Endothelial cell of umbilical vein (primary cell): ENCODE data around the gene CUX1. TPM values are rescaled to one million over a fixed set of nuclear protein-coding genes. Genes with fewer than 3 reads are reported as not detected.

Experiments
- BruUV-seq: library from RNA; stranded (reverse); fragments of 400-500 nt; replicated peaks from 2 replicates; lab custom pipeline; 2021; lab: Mats Ljungman, UMichigan
- CTCF ChIA-PET: fragments of 300-600, 350-600 bp; sonication (Branson Sonifier 250); formaldehyde crosslinking; loops from one replicate; lab custom pipeline; 2021; ENCODE audit warnings: antibody characterized with exemption, inconsistent platforms; lab: Charles Lee
- POLR2A ChIA-PET: fragments of 300-600, 350-600 bp; sonication (Branson Sonifier 250); formaldehyde crosslinking; loops from one replicate; lab custom pipeline; 2021; ENCODE audit warnings: antibody characterized with exemption, inconsistent platforms; lab: Charles Lee
- DNase-seq: peaks from one replicate; pipeline ENCODE4 v3.0.0-alpha.2; 2011; ENCODE audit warnings: low read depth, low spot score
- FAIRE-seq: peaks from 2 replicates; lab custom pipeline; 2011; peaks lifted over from hg19 to GRCh38; lab: Jason Lieb, UNC
- H2AFZ ChIP-seq: 2 replicates; pipeline ENCODE4 v1.6.0; 2012; ENCODE audit warnings: low read depth, low read length, control low read depth, inconsistent platforms
- H3K27ac ChIP-seq: 2 replicates; pipeline ENCODE4 v1.5.1; 2011; ENCODE audit warnings: low read depth, mild to moderate bottlenecking, control low read depth, low read length, moderate library complexity; ENCODE audit not compliant: insufficient read depth
- H3K27me3 ChIP-seq, 2 experiments: 2 replicates each; pipeline versions ENCODE4 v1.6.0 to v1.6.1; 2011; ENCODE audit warnings: low read length in 2 of 2, mixed read lengths in 1 of 2; ENCODE audit not compliant: control insufficient read depth in 2 of 2, insufficient read depth in 2 of 2
- H3K36me3 ChIP-seq, 2 experiments: 2 replicates in 1 of 2; 3 replicates in 1 of 2; pipeline ENCODE4 v1.5.1; 2011; ENCODE audit warnings: low read length in 2 of 2, mild to moderate bottlenecking in 1 of 2, moderate library complexity in 1 of 2; ENCODE audit not compliant: control insufficient read depth in 2 of 2, insufficient read depth in 2 of 2; ENCODE audit errors: extremely low read depth in 1 of 2
- H3K4me1 ChIP-seq: 3 replicates; pipeline ENCODE4 v1.5.1; 2011; ENCODE audit warnings: mild to moderate bottlenecking, low read length; ENCODE audit not compliant: control insufficient read depth, insufficient read depth; ENCODE audit errors: extremely low read depth
- H3K4me2 ChIP-seq: 2 replicates; pipeline ENCODE4 v1.6.1; 2011; ENCODE audit warnings: low read length, control low read depth, mixed read lengths; ENCODE audit not compliant: insufficient read depth
- H3K4me3 ChIP-seq, 3 experiments: fragments of 200-600 bp in 1 of 3; sonication (generic), shearing (Covaris generic) in 1 of 3; replicated peaks in 1 of 3; 2 replicates each; pipeline ENCODE4 v1.5.1; 2011 to 2016; ENCODE audit warnings: control low read depth in 3 of 3, low read length in 3 of 3, mild to moderate bottlenecking in 2 of 3, inconsistent platforms in 1 of 3, low read depth in 1 of 3, moderate library complexity in 1 of 3; ENCODE audit not compliant: insufficient read depth in 1 of 3
- H3K79me2 ChIP-seq: 2 replicates; pipeline ENCODE4 v1.6.0; 2012; ENCODE audit warnings: low read length, inconsistent platforms; ENCODE audit not compliant: control insufficient read depth, insufficient read depth
- H3K9ac ChIP-seq: replicated peaks from 2 replicates; pipeline ENCODE3; 2011; ENCODE audit warnings: low read length, control low read depth; ENCODE audit not compliant: insufficient read depth; ENCODE audit errors: extremely low read depth
- H3K9me1 ChIP-seq: replicated peaks from 3 replicates; pipeline ENCODE4 v1.6.0; 2011; ENCODE audit warnings: mild to moderate bottlenecking, low read length; ENCODE audit not compliant: control insufficient read depth, insufficient read depth; ENCODE audit errors: extremely low read depth
- H3K9me3 ChIP-seq: replicated peaks from 2 replicates; pipeline ENCODE4 v1.5.1; 2012; ENCODE audit warnings: low read length, inconsistent platforms; ENCODE audit not compliant: control insufficient read depth, insufficient read depth
- H4K20me1 ChIP-seq: replicated peaks from 2 replicates; pipeline ENCODE3; 2011; ENCODE audit warnings: mild to moderate bottlenecking, low read length; ENCODE audit not compliant: control insufficient read depth, insufficient read depth; ENCODE audit errors: extremely low read depth
- CTCF ChIP-seq, 2 donors: IDR thresholded peaks; 1 replicate in 1 of 2; 2 replicates in 1 of 2; pipeline ENCODE4 v1.5.1; 2011; ENCODE audit warnings: low read length in 2 of 2, mild to moderate bottlenecking in 2 of 2, moderate library complexity in 2 of 2, control low read depth in 1 of 2, inconsistent platforms in 1 of 2, low read depth in 1 of 2; ENCODE audit not compliant: insufficient read depth in 1 of 2; ENCODE audit errors: extremely low read depth in 1 of 2
- EZH2 ChIP-seq: IDR thresholded peaks from 2 replicates; pipeline ENCODE4 v1.6.1; 2012; ENCODE audit warnings: borderline replicate concordance, low read depth, mild to moderate bottlenecking, moderate library complexity, low read length, inconsistent platforms; ENCODE audit not compliant: severe bottlenecking
- FOS ChIP-seq: IDR thresholded peaks from 2 replicates; pipeline ENCODE4 v1.6.1; 2011; ENCODE audit warnings: mild to moderate bottlenecking, low read length, moderate library complexity, borderline replicate concordance; ENCODE audit not compliant: insufficient read depth
- GATA2 ChIP-seq: IDR thresholded peaks from 2 replicates; pipeline ENCODE4 v1.7.0; 2011; ENCODE audit warnings: low read depth, mild to moderate bottlenecking, moderate library complexity, mixed read lengths, low read length; ENCODE audit not compliant: insufficient read length, insufficient read depth
- JUN ChIP-seq: IDR thresholded peaks from 2 replicates; pipeline ENCODE4 v1.6.1; 2011; ENCODE audit warnings: borderline replicate concordance, low read depth; ENCODE audit not compliant: insufficient read length, insufficient read depth
- MYC ChIP-seq: IDR thresholded peaks from one replicate; pipeline ENCODE4 v1.6.1; 2011; ENCODE audit warnings: mild to moderate bottlenecking, low read depth, low read length
- POLR2AphosphoS5 ChIP-seq: IDR thresholded peaks from 2 replicates; pipeline ENCODE4 v1.6.1; 2012; ENCODE audit warnings: low read depth, mild to moderate bottlenecking, control low read depth, low read length, moderate library complexity; ENCODE audit not compliant: insufficient read depth
- dilution Hi-C: fragments of 300-500 bp; cut with MboI; formaldehyde crosslinking; loops from one replicate; pipeline ENCODE4 v1.15.0; 2019; ENCODE audit warnings: low sequenced_read_pairs; ENCODE audit not compliant: extremely low pct_ligation_motif_present
- intact Hi-C: fragments of 100-400 bp; cut with micrococcal nuclease; formaldehyde crosslinking; loops from one replicate; pipeline ENCODE4 v1.10.0; 2022
- polyA plus RNA-seq, 4 experiments: library from polyadenylated mRNA; depleted of rRNA in 3 of 4; stranded (reverse) in 3 of 4; unstranded in 1 of 4; fragments of >200 nt; gene quantifications; 2 replicates each; pipeline versions ENCODE4 v1.2.1 to v1.2.3, GENCODE V29; 2011 to 2012; ENCODE audit warnings: missing spikeins in 1 of 4
- total RNA-seq: library from RNA; stranded (reverse); gene quantifications from 2 replicates; pipeline ENCODE4 v1.2.3, GENCODE V29; 2021

Gene CUX1
- total and polyA plus RNA-seq, 2 donors (not counting 3 experiments of a cell fraction or from before 2014, with no cell fraction given): 13.8 to 49.8 TPM

- ChIA-PET POLR2A (no interaction called here), CTCF (interaction anchor here (1.0 to 3.8 kb wide), 6 partner anchors 110 to 736 kb away, joined by 3 to 32 read pairs (median 10); no protein-coding TSS in a partner anchor)
- DNase-seq (no peak), FAIRE-seq (no peak)
- no peaks in the 10 kb centered on the region for H3K36me3 ChIP-seq
- dilution Hi-C loops: no loop called here
- H4K20me1 ChIP-seq: no peaks in the 10 kb centered on the region
- no peak overlapping the region for H2AFZ ChIP-seq
- no peak overlapping the region for H3K4me2 ChIP-seq
- H3K4me1 ChIP-seq: no peaks in the 10 kb centered on the region
- no peaks in the 10 kb centered on the region for H3K27me3 ChIP-seq
- no peaks in the 10 kb centered on the region for H3K9me1 ChIP-seq
- intact Hi-C loops: no loop called here
- H3K4me3 ChIP-seq: no peak overlapping the region
- no peak overlapping the region for H3K27ac ChIP-seq
- H3K79me2 ChIP-seq: no peaks in the 10 kb centered on the region
- no peak overlapping the region for H3K9ac ChIP-seq
- TF ChIP-seq CTCF (IDR thresholded peaks at IDR 0.05; ENCODE audit: extremely low read depth in 1 of 2, insufficient read depth in 1 of 2, low read depth in 1 of 2, low read length in 2 of 2): no peak
- no peak for TF ChIP-seq POLR2AphosphoS5
- TF ChIP-seq MYC: no peak
- no peak for TF ChIP-seq GATA2
- TF ChIP-seq FOS: no peak
- no peak for TF ChIP-seq EZH2
- no peak for TF ChIP-seq JUN
- H3K9me3 ChIP-seq: no peaks in the 10 kb centered on the region
- BruUV-seq: no TSS peak
Observed at GRCh38 chr7:102277901-102278300, 460.5 kb downstream of the CUX1 start.
